ENCODE data around the gene HAUS7. TPM values are rescaled to one million over a fixed set of nuclear protein-coding genes. Genes with fewer than 3 reads are reported as not detected.
A peak's percentile ranks its signal among the peaks of the same experiment; 100 is the strongest.

HAUS7 gene
- total RNA-seq, 1 donor from 2014 or later, result 60.3 TPM

GRCh38 chrX:153463031-153463430 is 7.3 kb downstream of the HAUS7 start:
- H3K4me1 Mint-ChIP-seq (ENCODE audit: unreplicated experiment), result peaks cover 21% of the 10 kb centered on the region
- TF ChIP-seq CTCF (IDR thresholded peaks at IDR 0.05), result no peak
- H3K9me3 Mint-ChIP-seq (ENCODE audit: unreplicated experiment), result peaks cover 9% of the 10 kb centered on the region
- no peaks in the 10 kb centered on the region for H3K27me3 Mint-ChIP-seq (ENCODE audit: unreplicated experiment)
- H3K27ac Mint-ChIP-seq (ENCODE audit: unreplicated experiment), result no peak overlapping the region
- H3K36me3 Mint-ChIP-seq (ENCODE audit: unreplicated experiment), result peaks cover 10% of the 10 kb centered on the region
- no peak for DNase-seq (ENCODE audit: extremely low spot score, unreplicated experiment)
- no peak overlapping the region for H3K4me3 Mint-ChIP-seq (ENCODE audit: unreplicated experiment)

- Mint-ChIP-seq H3K27me3 (ENCODE audit: unreplicated experiment) (no peaks in the 10 kb centered on the region), H3K36me3 (ENCODE audit: unreplicated experiment) (peaks cover 10% of the 10 kb centered on the region), H3K27ac (ENCODE audit: unreplicated experiment) (no peak overlapping the region), H3K4me3 (ENCODE audit: unreplicated experiment) (no peak overlapping the region), H3K9me3 (ENCODE audit: unreplicated experiment) (peaks cover 9% of the 10 kb centered on the region), H3K4me1 (ENCODE audit: unreplicated experiment) (peaks cover 21% of the 10 kb centered on the region)
- TF ChIP-seq CTCF (IDR thresholded peaks at IDR 0.05), result no peak
- no peak for DNase-seq (ENCODE audit: extremely low spot score, unreplicated experiment)
Measured at GRCh38 chrX:153462291-153462690, 8.1 kb downstream of the HAUS7 start.

- H3K36me3 Mint-ChIP-seq (ENCODE audit: unreplicated experiment), result peaks cover 10% of the 10 kb centered on the region
- H3K27ac Mint-ChIP-seq (ENCODE audit: unreplicated experiment), result no peak overlapping the region
- peaks cover 18% of the 10 kb centered on the region for H3K4me1 Mint-ChIP-seq (ENCODE audit: unreplicated experiment)
- peak; percentile 69 for TF ChIP-seq CTCF (IDR thresholded peaks at IDR 0.05)
- no peaks in the 10 kb centered on the region for H3K27me3 Mint-ChIP-seq (ENCODE audit: unreplicated experiment)
- no peak overlapping the region for H3K4me3 Mint-ChIP-seq (ENCODE audit: unreplicated experiment)
- peaks cover 9% of the 10 kb centered on the region for H3K9me3 Mint-ChIP-seq (ENCODE audit: unreplicated experiment)
- DNase-seq (ENCODE audit: extremely low spot score, unreplicated experiment), result no peak
Measured at GRCh38 chrX:153460826-153461225, 9.6 kb downstream of the HAUS7 start.

GRCh38 chrX:153459986-153460385 is 10.4 kb downstream of the HAUS7 start:
- Mint-ChIP-seq H3K27ac (ENCODE audit: unreplicated experiment) (peak overlapping the region; percentile 76), H3K36me3 (ENCODE audit: unreplicated experiment) (peaks cover 10% of the 10 kb centered on the region), H3K4me1 (ENCODE audit: unreplicated experiment) (peaks cover 18% of the 10 kb centered on the region), H3K27me3 (ENCODE audit: unreplicated experiment) (no peaks in the 10 kb centered on the region), H3K4me3 (ENCODE audit: unreplicated experiment) (no peak overlapping the region), H3K9me3 (ENCODE audit: unreplicated experiment) (peaks cover 9% of the 10 kb centered on the region)
- no peak for TF ChIP-seq CTCF (IDR thresholded peaks at IDR 0.05)
- DNase-seq (ENCODE audit: extremely low spot score, unreplicated experiment), result no peak

GRCh38 chrX:153458476-153458875 is 11.9 kb downstream of the HAUS7 start:
- Mint-ChIP-seq H3K36me3 (ENCODE audit: unreplicated experiment) (peaks cover 11% of the 10 kb centered on the region), H3K9me3 (ENCODE audit: unreplicated experiment) (peaks cover 9% of the 10 kb centered on the region), H3K4me1 (ENCODE audit: unreplicated experiment) (peaks cover 18% of the 10 kb centered on the region), H3K27ac (ENCODE audit: unreplicated experiment) (no peak overlapping the region), H3K4me3 (ENCODE audit: unreplicated experiment) (no peak overlapping the region), H3K27me3 (ENCODE audit: unreplicated experiment) (no peaks in the 10 kb centered on the region)
- DNase-seq (ENCODE audit: extremely low spot score, unreplicated experiment), result no peak
- TF ChIP-seq CTCF (IDR thresholded peaks at IDR 0.05), result no peak
